GM19455 (cell line): ENCODE data around the gene CCDC141.

Source experiments
- ATAC-seq: cut with Tn5 transposase; IDR thresholded peaks from one replicate; pipeline ENCODE4 v1.9.1; 2021; ENCODE audit not compliant: unreplicated experiment

The CCDC141 gene

DNA sequence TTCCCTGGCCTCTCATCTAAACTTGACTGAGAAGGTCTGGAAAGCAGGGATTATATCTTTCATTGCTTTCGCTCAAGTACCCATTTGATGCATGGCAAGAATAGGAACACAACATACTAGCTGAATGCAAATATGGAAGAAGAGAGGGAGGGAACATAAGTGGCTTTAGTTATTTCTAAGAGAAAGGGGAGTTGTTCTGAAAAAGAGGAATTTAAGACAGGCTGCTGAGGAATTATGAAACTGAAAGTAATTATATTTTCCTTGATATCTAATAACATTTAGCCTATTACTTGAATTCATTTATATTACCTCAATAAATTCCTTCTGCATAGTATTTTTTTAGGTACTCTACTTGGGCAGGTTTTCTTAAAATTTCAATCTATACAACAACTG lies 136.9 kb downstream of the CCDC141 start:
- ATAC-seq = no peak

DNA sequence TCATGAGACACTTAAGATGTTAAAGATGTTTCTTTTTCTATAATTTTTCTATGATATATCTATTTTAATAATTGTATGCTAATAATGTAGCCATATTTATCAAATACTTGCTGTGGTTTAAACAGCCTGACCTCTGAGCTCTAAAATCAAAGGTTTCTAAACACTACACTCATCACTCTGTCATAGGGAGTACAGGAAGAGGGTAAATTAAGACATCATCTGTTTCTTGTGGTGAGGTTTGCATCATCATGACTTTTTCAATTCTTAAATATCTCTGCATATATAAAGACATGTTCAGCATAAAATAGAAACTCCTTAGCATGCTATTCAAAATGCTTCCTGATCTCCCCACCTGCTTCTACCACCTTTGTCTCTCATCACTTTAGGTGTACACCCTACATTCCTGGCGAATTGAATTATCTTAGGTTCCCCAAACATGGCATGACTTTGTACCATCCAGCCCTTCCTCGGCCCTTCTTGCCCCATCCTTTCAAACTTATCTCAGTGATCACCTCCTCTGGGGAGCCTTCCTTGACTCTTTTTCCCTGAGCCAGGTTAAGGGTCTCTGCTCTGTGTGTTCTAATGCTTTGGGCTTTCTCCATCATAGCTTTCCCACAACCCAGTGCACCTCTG lies 137.4 kb downstream of the CCDC141 start:
- no peak for ATAC-seq

DNA sequence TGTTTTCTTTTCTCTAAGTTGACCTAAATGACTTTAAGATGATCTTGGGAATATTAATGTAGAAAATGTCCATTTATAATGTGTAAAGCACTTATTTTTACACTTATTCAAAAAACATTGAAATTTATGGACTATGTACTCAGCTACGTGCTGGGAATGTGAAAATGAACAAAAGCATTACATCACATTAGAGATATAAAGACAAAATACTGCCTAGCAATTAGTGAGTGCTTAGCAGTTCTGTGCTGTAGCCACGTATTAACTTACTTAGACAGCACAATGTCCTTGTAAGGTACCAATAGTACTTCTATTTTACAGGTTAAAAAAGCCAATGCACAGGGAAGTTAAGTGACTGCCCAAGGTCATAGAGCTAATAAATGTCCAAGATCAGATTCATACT lies 138.9 kb downstream of the CCDC141 start:
- ATAC-seq = no peak

DNA sequence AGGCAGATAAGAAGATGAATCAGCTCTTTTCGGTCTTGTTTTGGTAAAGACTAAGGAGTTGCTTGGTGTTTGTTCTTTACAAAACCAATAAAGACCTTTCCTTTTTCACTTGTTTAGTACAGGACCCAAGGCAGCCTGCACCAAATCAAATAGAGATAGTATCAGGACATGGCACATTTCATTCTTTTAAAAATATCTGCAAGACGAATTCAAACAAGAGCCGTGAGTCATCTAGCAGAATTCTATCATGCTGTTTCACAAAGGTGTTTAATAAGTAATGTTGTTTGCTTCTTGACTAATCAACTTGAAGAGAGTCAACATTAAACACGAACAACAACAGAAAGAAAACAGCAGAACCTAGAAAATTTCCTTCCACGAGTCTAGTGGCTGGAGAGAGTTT lies 139.9 kb downstream of the CCDC141 start:
- ATAC-seq = no peak

DNA sequence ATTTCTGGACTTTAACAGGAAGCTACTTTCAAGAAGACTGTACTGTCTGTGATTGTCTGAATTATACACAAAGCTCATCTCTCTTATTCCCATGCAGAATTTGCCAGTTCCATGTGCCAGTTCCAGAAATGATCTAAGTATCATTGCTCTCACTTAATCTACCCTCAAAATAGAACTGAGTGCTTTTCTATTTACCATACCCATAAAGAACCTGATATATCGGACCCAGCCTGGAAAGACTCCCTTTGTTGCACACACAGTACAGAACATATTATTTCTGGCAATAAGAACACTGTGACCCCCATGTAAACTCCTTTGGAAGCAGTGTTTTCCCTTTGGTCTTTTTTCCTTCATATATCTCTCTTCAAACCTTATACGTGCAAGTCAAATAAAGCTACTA lies 140.4 kb downstream of the CCDC141 start:
- ATAC-seq = no peak

DNA sequence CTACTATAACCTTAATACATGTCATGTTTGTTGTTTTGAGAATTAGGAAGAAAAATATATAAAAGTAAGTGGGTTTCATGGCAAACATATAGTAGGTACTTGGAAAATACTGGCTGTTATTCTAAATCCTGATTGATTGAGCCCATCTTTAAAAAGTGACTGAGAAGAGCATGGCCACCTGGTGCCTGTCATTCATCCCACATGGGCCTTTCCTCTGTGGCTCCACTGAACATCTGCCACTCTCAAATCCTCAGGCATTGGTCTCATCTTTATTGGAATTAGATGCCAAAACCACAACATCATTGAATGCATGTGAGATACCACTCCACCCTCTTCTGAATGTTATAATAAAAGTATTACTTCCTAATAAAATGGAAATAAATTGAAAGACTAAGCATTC lies 141.1 kb downstream of the CCDC141 start:
- no peak for ATAC-seq

DNA sequence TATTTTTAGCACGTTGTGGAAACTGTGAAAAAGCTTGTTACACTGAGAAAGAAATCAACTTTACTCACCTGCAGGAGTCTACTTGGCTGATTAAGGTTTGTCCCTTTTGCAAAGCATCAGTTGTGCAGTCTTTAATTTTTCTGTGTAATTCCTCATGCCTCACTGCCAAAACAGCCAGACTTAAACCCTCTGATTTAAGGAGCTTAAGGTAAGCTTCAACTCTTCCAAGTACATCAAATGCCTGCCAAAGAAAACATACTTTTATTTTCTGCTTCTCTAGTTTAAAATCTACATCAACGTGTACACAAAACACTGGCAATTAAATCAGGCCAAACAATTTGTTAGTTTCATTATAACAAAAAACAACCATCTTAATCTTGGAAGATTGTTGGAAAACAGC lies 144.7 kb downstream of the CCDC141 start:
- no peak for ATAC-seq

DNA sequence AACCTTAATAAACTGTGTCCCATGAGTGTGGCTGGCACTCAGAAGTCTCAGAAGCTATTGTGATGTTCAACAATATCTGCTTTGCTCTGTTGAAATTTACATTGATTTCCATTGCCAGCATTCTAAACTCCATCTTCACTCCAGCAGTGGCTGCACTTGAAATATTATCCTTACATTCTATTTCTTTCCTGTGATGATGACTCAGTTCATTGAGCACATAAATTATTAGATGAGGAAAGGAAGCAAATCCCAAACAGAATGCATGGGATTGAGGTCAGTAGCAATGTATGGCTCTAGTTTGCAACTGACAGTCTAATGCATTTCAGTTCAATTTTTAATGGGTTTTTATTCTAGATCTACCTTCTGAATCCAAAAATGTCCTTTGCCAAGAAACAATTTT lies 150.3 kb downstream of the CCDC141 start:
- ATAC-seq = no peak

- ATAC-seq = no peak
Measured at GRCh38 chr2:178895872-178896271, 154.1 kb downstream of the CCDC141 start.

GRCh38 chr2:178895171-178895570 lies 154.8 kb downstream of the CCDC141 start:
- ATAC-seq = no peak

DNA sequence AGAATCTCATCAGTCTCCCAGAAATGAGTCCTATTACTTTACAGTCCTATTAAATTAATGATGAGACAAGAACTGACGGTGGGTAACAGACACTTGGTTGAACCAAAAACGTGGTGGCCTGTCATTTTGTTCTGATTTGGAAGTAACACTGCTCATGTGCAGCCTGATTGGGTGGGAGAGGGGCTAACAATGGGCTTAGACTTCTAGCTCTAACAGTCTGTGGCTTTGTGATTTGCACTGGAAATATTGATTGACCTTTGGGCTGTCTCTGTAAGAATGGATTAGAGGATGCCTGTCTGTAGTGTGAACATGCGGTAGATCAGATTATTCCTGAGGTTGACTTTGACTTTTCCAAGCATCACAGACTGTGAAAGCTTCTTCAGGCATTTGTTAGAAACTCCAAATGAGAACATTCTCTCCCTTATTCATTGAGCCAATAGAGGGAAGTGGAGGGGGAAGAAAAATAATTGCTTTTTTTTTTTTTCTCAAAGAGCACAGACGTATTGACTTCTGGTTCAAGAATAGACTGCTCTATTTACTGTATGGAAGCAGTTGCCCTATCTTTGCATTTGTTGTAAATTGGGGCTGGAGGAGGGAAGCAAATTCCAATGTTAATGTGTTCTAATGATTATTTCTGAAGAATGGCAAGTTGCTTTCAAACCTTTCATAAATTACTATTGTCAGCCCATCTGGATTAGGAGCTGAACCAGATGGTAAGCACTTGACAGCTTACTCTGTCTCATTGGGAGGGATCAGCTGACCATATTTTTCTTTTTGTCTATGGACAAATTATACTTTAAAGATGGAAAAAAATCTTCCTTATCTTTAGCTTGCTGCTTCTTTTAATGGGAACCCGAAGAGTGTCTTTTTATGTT lies 156.9 kb downstream of the CCDC141 start:
- no peak for ATAC-seq

DNA sequence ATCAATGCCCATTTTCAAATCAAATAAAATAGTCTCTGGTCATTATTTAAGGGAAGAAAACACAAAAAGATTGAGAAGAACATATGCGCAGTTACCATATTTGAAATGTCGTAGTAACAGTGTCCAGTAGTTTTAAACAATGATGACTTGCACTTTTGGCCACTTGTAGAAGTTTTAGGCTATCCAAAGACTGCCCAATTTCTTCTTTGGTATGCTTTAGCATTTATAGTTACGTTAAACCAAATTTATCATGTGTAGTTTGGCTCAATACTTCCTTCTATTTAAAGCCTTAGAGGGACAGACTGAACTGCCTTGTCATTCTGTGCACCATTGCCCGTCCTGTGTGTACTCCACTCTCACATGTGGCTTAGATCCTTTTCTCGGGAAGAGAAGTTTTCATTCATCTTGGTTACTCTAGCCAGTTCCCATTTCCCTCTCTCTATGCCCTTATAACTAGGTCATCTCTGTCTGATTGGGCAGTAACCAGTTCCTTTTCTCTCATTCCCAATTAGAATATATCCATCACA lies 157.9 kb downstream of the CCDC141 start:
- no peak for ATAC-seq

GRCh38 chr2:178891265-178891958 lies 158.5 kb downstream of the CCDC141 start:
- ATAC-seq = peak; percentile 88

- no peak for ATAC-seq
Measured at GRCh38 chr2:178886006-178886405, 163.9 kb downstream of the CCDC141 start.

DNA sequence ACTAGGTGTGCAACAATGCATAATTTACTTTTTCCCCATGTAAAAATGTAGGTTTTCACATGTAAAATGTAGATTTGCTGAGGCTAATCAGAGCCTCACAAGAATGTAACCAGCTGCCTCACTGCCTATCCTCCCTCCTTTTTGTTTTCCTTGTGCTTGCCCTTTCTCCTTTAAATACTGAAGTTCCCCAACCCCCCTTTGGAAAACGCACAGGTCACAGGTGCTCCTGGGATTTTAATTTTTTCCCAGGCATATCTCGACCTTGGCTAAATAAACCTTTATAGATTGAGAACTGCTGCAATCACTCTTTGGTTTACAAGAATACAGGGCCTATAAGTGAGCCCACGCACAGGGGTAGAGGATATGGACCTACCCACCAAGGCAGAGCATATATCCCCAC lies 165.5 kb downstream of the CCDC141 start:
- no peak for ATAC-seq

DNA sequence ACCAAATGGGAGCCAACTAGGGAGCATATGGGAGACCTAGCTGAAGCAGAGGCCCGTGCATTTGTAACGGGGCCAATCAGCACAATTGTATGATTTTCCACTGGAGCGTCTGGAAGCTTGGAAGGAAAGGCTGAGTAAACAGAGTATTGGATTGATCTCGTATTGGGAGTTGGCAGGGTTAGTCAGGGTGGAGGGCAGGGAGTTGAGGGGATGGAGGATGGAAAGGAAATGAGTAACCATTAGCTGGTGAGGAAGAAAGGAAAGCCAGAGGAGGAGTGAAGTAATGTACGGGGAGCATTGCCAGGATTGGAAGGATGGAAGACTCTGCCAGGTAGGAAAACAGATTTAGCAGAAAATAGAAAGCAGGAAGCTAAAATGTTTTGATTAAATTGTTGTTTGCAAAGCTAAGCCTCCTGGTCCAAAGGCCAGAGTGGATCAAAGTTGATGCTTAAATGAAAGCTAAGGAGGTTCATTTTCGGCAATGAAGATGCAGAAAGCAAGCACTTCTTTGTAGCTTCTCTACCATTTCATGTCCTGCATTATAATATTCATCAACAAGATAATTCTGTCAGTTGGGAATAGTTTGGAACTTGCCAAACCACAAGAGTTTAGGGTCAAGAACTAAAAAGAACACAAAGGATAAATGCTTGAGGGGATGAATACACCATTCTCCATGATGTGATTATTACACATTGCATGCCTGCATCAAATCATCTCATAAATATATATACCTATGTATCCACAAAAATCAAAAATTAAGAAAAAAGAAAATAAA lies 167.1 kb downstream of the CCDC141 start:
- no peak for ATAC-seq

- no peak for ATAC-seq
Measured at GRCh38 chr2:178881075-178881474, 168.9 kb downstream of the CCDC141 start.

DNA sequence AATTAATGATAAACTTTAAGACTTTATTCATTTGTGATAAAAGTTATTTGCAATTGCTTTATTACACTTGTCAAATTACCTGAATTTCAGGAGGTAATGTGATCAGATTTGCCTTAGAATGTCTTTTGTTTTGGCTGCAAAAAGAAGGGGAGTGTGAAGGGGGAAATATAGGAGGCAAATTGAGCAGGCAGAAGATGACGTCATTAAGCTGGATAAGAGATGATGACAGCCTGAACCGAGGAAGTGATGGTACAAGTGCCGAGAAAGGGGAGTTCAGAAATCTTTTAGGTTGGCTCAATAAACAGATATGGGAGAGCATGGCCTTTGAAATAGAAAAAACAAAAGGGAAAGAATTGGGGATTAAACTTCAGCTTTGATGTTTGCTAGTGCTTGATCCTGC lies 169.7 kb downstream of the CCDC141 start:
- ATAC-seq = no peak

- ATAC-seq = no peak
Measured at GRCh38 chr2:178877874-178878273, 172.1 kb downstream of the CCDC141 start.

DNA sequence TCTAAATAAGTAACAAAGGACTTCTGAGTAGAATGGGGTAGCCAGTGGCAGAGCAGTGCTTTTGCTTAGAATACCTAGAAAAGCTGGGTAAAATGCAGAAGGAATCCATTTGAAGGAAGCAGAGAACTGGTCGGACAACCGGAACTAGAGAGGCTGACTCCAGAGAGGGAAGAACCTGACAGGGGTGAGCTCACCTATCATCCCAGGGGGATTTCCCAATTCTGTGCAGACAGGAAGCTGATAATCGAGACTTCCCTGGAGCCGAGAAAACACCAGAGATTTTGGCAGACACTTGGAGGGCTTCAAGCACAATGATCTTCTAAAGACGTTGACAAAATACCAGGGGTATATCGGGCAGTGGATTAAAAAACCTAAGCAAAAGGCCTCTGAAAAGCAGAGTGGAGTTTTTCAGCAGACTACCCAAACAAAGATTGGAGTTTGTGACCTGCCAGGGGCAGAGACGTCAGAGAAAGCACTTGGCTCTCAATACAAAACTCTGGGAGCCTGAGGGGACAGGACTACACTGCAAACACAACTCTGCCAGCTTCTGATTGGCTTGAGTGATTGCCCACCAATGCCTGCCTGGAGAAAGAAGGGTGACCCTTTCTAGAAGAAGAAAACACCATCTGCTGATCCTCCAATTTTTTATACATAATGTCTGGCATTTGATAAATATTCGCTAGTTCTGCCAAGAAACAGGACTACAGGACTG lies 175.3 kb downstream of the CCDC141 start:
- no peak for ATAC-seq
